Measurements from ENCODE around the gene SMYD3. TPM values are rescaled to one million over a fixed set of nuclear protein-coding genes. Genes with fewer than 3 reads are reported as not detected.

Gene SMYD3
- total RNA-seq, 1 donor from 2014 or later = 22.9 TPM

DNA sequence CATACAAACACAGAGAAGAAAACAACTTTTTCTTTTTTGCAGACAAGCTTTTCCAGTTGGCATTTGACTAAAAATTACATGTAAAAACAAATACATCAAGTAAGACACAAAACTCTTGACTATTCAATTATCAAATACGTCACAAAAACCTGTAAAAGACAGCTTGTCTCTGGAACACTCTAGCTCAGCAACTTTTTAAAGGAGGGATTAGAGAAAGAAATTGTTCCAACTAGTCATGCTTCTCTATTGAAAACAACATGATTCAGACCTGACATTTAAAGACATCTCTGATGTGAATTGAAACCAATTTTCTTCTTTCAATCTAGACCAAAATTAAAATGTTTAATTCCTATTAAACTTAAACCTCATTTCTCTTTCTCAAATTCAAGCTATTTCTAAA lies 30.3 kb downstream of the SMYD3 start:
- intact Hi-C loops (cut with micrococcal nuclease) = no loop called here

DNA sequence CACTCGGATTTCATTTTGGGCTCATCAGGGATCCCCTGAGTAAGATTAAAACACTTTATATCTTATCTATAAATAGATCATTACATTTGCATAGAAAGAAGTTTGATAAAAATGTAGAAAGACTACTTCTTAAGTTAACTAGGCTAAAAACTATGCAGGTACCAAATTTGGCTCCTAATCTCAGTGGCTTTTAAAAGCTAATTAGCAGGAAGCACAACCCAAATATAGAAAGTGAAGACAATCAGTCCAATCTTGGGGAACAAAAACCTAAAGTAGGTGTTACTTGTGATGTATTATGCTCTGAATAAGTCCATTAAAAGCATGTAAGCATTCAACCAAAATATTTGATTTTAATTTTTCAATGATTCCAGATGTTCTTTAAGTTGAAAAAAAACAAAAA lies 35.4 kb downstream of the SMYD3 start:
- intact Hi-C loops (cut with micrococcal nuclease) = no loop called here

DNA sequence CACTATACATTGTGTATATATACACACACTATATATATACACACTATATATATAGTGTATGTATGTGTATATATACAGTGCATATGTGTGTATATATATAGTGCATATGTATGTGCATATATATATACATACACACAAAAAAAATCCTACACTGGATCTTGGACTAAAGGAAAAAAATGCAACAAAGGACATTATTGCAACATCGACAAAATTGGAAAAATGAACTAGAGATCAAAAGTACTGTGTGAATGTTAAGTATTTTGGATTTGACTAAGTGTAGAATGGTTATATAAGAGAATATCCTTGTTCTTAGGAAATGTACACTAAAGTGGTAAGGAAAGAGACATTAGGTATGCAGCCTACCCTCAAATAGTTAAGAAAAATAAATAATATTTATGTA lies 36.5 kb downstream of the SMYD3 start:
- intact Hi-C loops (cut with micrococcal nuclease) = no loop called here

DNA sequence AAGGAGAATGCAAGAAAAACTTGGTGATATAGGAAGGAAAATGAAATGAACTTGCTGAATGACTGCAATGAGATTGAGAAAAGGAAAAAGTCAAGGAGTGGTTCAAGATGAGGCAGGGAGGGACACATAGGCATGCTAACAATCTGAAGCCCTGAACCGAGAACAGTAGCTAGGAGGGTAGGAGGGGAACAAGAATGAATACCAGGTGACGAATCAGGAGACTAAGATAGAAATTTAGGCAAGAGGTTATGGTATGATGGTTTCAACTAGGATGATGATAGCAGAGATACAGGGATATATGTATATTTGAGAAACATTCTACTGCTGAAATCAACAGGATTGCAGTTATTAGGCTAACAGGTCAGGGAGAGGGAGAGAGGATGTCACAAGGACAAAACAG lies 44.1 kb downstream of the SMYD3 start:
- intact Hi-C loops (cut with micrococcal nuclease) = no loop called here

DNA sequence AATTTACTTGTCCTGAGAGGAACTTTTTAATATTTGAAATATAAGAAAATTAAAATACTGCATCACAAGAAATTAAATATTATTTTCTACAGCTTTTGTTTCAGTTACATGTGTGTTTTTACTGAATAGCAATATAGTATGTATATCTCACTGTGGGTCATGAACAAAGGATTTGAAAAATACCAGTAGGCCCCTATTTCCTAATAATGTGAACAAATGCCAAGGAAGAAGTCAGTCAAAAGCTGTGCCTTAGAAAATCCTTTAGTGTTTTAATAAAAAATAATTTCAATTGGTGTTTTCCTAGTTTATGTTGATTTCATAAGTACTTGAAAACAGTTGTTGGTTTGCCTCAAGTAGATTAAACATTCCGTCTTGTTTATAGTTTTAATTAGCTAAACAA lies 46.7 kb downstream of the SMYD3 start:
- intact Hi-C loops (cut with micrococcal nuclease) = no loop called here

DNA sequence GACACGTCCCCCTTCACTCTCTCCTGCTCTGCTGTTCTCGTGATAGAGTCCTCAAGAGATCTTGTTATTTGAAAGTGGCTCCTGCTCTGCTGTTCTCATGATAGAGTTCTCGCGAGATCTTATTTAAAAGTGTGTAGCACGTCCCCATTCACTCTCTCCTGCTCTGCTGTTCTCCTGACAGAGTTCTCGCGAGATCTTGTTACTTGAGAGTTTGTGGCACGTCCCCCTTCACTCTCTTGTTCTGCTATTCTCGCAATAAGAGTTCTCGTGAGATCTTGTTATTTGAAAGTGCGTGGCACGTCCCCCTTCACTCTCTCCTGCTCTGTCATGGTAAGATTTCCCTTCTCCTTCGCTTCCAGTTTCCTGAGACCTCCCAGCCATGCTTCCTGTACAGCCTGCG lies 47.9 kb downstream of the SMYD3 start:
- intact Hi-C loops (cut with micrococcal nuclease) = loop anchor here (10.0 kb wide), 1 partner anchor 1304 kb away; the partner anchor contains the start of gene KIF26B

DNA sequence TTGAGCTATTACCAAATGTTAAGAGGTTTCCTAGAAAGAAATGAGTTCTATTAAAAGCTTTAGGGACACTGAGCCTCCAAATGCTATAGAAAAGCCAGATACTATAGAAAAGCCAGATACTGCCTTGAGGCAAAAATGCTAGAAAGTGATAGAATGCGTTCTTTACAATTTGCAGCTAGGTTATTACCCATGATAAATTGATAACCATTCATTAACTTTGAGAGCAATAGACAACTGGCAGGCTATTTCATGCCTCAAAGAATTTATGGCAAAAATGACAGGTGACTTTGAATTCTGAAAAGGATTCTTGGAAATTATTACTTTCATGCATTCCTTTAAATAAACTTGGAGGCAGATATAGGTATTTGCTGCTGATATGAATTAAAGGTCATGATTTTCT lies 51.6 kb downstream of the SMYD3 start:
- intact Hi-C loops (cut with micrococcal nuclease) = loop anchor here (10.0 kb wide), 1 partner anchor 1301 kb away; the partner anchor contains the start of gene KIF26B

DNA sequence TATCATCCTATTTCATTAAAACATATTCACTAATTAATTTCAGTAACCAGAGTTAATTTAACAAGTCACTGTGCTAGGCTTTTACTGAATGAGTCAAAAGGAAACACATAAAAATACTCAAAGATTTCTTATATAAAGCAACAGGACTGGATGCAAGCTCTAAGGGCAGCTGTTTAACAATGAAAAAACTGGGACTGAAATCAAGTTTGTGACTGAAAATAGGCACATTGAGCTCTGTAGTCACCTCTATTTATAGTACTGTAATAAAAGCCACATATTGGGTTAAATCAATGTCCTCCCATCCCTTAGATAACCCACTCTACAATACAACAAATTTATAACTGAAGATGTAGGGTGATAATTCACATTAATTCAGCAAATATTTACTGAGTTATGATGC lies 52.4 kb downstream of the SMYD3 start:
- intact Hi-C loops (cut with micrococcal nuclease) = loop anchor here (10.0 kb wide), 1 partner anchor 1300 kb away; the partner anchor contains the start of gene KIF26B

DNA sequence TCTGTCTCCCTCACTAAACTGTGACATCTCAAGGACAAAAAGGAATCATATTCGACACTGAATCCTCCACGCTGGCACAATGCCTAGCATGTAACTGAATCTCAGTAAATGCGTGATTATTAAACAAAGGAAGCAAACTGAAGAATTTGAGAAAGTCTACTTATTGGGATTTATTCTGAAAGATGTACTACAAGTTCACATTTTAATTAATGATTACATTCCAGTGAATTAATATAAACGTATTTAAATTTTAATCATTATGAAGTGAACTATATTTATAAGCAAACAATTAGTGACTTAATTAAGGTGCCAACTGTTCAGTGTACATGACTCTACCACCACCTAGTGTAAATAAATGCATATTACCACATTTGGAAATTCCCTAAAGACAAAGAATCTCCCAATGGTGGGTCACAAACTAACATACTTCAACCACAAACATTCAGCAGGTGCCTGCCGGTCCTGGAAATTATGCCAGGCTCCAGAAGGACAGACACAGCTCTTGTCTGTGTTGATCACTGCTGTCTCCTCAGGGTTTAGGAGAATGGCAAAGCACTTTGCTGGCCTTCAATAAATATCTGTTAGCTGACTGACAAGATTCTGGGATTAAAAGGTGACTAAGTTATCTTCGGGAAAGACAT lies 56.3 kb downstream of the SMYD3 start:
- intact Hi-C loops (cut with micrococcal nuclease) = loop anchor here (1.0 to 10.0 kb wide), 2 partner anchors 438 to 1296 kb away; partner anchors contain the start of gene KIF26B

DNA sequence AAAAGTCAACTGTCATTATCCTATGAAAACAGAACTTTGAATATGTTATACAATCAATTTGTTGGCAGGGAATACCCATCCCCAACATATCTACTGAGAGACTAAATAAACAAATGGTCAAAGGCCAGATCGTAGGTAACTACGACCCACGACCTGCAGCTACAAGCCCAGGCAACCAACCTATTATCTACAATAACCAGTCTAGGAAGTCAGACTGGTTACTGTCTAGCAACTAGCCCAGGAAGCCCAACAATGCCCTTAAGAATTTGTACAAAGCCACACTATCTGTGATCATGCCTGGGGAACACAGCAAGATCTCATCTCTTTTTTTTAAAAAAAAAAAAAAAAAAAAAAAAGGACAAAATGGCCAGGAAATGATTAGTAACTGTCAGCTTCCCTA lies 58.7 kb downstream of the SMYD3 start:
- intact Hi-C loops (cut with micrococcal nuclease) = no loop called here

DNA sequence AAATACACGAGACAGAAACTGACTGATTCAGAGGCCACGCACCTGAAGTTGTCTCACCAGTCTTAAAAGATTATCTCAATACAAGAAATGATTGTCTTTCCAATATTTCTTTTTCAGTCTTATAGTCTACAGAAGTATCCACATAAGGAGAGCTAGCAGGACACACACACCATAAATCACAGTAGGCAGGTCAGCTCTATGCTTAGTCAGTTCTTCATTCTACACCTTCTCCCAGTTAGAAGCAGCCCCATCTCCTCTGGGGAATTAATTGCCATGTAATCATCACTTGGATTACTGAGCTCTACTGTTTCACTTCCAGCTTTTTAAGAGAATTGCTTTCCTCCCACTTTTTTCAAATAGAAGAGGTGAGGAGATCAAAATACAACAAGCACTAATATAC lies 59.6 kb downstream of the SMYD3 start:
- intact Hi-C loops (cut with micrococcal nuclease) = no loop called here

DNA sequence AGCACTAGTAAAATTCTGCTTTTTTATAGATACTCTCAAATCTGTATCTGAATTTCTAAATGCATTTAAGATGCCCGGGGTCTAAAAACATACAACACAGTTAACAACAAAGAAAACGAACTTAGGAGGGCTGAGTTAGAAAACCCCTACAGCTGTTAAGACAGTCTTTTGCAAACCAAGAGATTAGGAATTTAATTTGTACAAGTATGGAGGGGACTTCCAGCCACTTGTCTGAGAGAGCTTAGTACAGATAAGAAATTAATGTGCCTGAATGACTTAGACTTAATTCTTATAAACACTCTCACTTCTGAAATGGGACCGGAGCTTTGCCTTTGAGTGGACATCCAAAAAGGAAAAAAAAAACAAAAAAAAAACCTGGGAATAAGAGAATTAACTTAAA lies 61.6 kb downstream of the SMYD3 start:
- intact Hi-C loops (cut with micrococcal nuclease) = no loop called here

DNA sequence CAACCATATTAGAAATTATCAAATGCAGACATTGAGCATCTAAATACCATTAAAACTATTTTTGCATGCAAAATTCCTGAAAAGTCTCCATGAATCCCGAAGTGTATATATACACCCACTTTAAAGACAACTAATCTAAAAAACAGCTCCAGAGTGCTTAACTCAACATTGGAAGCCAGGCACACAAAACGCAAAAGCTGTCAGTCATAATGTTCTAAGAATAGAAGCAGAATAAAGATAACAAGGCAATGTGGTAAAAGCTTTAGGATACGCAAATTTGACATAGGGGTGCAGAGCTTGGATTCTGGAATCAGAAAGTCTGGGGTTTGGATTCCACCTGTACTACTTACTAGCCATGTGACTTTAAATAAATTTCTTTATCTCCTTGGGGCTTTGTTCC lies 62.5 kb downstream of the SMYD3 start:
- intact Hi-C loops (cut with micrococcal nuclease) = no loop called here

DNA sequence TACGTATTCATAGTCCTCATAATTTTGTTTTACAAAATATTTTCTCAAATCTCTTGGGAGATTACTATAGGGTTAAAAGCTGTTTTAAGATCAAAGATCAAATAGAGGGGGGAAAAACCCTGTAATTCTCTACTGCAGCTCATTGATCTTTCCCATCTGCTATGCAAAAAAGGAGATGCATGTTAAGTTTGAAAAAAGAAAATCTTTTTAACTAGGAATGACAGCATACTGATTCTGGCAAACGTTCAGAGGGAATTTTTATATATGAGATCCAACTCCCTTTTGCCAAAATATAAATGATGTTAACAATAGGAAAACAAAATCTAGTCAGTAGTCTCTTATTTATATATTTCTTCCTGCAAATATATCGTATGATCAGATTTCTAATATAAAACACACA lies 69.1 kb downstream of the SMYD3 start:
- intact Hi-C loops (cut with micrococcal nuclease) = no loop called here

DNA sequence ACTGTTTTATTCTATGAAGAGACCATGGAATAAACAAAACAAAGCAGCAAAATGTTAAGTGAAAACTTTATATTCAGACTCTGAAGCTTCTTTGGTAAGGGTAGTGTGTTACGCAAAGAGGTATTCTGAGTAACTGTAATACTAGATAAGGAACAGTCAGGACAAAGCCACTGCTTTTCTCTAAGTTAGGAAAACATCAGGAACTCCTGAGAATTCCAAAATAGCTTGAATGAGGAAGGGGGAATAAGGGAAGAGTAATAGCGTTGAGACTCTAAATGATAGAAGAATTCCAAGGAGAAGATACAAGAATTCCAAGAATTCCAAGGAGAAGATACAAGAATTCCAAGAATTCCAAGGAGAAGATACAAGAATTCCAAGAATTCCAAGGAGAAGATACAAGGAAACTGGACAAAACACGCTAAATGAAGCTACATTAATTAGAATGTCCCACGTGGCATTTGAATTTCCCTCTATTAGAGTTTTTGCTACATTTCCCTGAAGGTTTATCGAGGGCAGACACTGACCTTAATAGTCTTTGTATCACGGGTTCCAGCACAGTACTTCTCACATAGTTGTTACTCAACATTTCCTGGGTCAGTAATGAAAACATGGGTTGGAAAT lies 71.5 kb downstream of the SMYD3 start:
- intact Hi-C loops (cut with micrococcal nuclease) = no loop called here

DNA sequence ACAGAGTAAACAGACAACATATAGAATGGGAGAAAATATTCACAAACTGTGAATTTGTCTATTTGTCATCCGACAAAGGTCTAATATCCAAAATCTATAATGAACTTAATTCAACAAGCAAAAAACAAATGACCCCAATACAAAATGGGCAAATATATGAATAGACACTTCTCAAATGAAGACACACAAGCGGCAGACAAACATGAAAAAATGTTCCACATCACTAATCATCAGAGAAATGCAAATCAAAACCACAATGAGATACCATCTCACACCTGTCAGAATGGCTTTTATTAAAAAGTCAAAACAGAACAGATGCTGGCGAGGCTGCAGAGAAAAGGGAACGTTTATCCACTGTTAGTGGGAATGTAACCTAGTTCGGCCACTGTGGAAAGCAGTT lies 72.7 kb downstream of the SMYD3 start:
- intact Hi-C loops (cut with micrococcal nuclease) = no loop called here

DNA sequence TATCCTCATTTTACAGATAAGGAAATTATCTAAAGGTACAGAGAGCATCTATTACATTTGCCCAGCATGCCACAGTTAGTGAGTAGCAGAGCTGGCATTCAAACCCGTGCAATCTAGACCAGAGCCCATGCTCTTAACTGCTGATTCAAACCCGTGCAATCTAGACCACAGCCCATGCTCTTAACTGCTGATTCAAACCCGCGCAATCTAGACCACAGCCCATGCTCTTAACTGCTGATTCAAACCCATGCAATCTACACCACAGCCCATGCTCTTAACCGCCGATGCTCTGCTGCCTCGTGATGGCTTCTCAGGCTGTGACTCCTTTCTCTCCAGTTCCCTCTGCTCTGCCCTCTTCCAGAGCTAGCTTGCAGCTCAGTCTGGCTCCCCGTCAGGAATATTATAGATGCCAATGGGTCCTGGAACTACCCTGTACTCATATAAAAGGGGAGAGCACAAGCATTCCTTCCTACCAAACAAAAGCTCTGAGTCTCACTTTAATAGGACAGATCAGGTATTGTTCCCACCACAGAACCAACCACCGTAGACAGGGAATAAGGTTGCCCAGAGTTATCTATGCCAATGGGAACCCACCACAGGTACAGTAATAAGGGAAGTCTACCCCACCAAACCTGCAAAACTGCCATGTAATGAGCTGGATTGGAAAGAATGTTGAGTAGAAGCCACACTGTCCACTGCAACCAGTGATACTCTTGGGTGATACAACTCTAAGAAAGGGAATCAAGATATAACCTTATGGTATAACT lies 78.4 kb downstream of the SMYD3 start:
- intact Hi-C loops (cut with micrococcal nuclease) = no loop called here

DNA sequence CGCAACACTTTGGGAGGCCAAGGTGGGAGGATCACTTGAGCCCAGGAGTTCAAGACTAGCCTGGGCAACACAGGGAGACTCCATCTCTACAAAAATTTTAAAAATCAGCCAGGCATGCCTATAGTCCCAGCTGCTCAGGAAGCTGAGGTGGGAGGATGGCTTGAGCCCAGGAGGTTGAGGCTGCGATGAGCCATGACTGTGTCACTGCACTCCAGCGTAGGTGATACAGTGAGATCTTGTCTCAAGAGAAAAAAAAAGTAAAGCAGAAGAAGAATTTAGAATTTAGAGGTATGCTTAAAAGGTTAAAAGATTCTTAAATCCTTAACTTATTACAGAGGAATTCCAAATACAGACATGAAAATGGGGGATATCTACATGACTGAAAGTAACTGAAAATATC lies 79.5 kb downstream of the SMYD3 start:
- intact Hi-C loops (cut with micrococcal nuclease) = no loop called here

DNA sequence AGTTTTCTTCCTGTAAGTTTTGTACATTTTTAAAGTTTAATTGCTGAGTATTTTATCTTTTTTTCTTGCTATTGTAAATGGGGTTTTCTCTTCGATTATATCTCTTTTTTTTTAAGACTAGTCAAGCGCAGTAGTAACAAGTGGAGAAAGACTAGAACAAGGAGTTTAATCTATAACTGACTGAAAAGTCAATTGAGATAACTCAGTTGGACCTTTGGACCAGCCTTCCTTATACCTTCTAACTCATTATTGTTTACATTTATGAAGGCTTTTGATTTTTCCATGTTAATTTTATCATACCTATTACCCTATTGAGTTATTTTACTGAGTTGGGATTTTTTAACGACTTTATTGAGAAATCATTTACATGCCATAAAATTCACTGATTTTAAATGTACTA lies 81.2 kb downstream of the SMYD3 start:
- intact Hi-C loops (cut with micrococcal nuclease) = no loop called here

DNA sequence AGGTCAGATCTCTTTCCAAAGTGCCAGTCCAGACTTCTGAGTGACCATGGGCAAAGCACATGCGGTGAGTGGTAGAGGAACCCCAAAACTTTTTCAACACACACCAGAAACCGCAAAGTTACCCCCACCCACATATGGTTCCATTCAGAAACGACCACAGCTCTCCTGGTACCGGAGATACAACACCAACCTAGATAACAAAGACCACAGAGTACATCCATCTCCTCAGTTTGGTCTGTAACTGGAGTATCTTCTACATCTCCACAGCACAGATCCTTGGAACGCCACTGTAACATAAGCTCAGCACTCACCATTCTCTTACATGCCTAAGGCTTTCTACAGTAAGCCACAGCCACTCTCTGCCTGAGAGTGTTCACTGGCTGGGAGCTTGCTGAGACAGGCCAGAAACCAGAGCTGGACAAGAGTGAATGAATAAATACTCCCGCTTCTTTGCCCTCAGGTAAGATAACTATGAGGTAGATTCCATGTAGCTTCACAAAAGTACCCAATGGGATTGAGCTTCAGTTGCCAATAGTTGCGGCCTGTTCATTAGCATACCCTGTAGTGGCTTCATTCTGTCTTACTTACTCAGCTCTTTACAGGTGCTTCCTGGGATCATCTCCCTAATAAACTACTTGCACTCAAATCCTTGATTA lies 81.8 kb downstream of the SMYD3 start:
- intact Hi-C loops (cut with micrococcal nuclease) = no loop called here

DNA sequence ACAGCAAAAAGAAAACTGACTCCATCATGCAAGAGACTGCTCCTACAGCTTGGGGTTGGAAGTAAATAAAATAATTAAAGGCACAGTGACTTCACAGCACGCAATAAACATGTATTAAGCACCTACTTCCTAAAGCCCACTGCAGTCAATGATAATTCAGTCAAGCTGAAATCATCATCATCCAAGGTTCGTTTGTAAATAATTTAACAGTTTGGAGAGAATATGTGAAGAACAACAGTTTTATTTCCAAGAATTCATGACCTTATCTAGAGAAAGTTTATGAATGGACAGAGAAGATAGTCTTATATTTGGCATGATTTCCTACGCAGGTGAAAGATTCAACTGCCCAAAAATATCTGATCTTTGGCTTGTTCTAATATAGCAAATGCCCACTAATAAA lies 86.8 kb downstream of the SMYD3 start:
- intact Hi-C loops (cut with micrococcal nuclease) = no loop called here
